Body of pancreas (tissue), 4 donors: ENCODE measurements around the gene HLA-DMB.

Experiments used
- CTCF ChIP-seq, 7 experiments: fragments of 450-650 bp in 4 of 7; fragments of 200-600 bp in 3 of 7; sonication (generic) in 3 of 7; IDR thresholded peaks; one replicate each; pipeline ENCODE4 v1.5.1; 2016 to 2019; ENCODE audit warnings: antibody characterized with exemption in 7 of 7
- POLR2A ChIP-seq, 3 donors: fragments of 450-650 bp; IDR thresholded peaks; one replicate each; pipeline ENCODE4 v1.6.1; 2016; ENCODE audit warnings: antibody characterized with exemption in 3 of 3, mild to moderate bottlenecking in 2 of 3

- TF ChIP-seq CTCF (IDR thresholded peaks at IDR 0.05) (no peak), POLR2A (IDR thresholded peaks at IDR 0.05) (no peak)
These were observed 4.3 kb downstream of the HLA-DMB start for GRCh38 chr6:32936239-32937152.
